ENCODE results near the gene GPD1L.

Gene GPD1L

DNA sequence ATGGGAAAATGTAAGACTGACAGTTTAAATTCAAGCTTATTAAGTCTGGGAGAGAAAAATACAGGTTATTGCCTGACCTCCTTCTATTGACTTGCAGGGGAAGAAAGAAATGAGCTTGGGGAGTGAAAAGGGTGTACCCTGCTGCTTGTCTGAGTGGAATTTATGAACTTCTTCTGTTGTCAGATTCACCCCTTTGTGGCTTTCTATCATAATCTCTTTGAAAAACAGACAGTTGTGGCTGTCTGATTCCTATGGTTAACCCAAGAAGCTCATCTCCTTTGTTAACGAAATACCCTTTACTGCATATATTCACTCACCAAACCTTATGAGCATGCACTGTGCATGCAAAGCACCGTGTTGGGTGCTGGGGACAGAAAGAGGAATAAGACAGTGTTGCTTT is 22.5 kb downstream of the GPD1L start:
- H4K20me1 ChIP-seq (ENCODE audit: insufficient read depth, low read length), result no peaks in the 10 kb centered on the region
- no peak overlapping the region for H3K27ac ChIP-seq (ENCODE audit: low read depth, low read length, poor library complexity, severe bottlenecking)
- no peaks in the 10 kb centered on the region for H3K9me2 ChIP-seq (ENCODE audit: low read depth, low read length)
- no peaks in the 10 kb centered on the region for H3K4me1 ChIP-seq (ENCODE audit: insufficient read depth, low read length, severe bottlenecking)
- H3F3A ChIP-seq (ENCODE audit: insufficient read depth, low read length), result no peaks in the 10 kb centered on the region
- no peak overlapping the region for H3K4me2 ChIP-seq (ENCODE audit: low read length)
- no peak overlapping the region for H3K4me3 ChIP-seq (ENCODE audit: low read depth, low read length, poor library complexity, severe bottlenecking)
- TF ChIP-seq EZH2 (IDR thresholded peaks at IDR 0.05; ENCODE audit: borderline replicate concordance, low read length), result no peak
- TF ChIP-seq, protein P1, sequence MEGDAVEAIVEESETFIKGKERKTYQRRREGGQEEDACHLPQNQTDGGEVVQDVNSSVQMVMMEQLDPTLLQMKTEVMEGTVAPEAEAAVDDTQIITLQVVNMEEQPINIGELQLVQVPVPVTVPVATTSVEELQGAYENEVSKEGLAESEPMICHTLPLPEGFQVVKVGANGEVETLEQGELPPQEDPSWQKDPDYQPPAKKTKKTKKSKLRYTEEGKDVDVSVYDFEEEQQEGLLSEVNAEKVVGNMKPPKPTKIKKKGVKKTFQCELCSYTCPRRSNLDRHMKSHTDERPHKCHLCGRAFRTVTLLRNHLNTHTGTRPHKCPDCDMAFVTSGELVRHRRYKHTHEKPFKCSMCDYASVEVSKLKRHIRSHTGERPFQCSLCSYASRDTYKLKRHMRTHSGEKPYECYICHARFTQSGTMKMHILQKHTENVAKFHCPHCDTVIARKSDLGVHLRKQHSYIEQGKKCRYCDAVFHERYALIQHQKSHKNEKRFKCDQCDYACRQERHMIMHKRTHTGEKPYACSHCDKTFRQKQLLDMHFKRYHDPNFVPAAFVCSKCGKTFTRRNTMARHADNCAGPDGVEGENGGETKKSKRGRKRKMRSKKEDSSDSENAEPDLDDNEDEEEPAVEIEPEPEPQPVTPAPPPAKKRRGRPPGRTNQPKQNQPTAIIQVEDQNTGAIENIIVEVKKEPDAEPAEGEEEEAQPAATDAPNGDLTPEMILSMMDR (IDR thresholded peaks at IDR 0.05; ENCODE audit: low read length), result no peak
- H3K79me2 ChIP-seq (ENCODE audit: insufficient read depth, low read length), result no peaks in the 10 kb centered on the region
- no peaks in the 10 kb centered on the region for H3K9me3 ChIP-seq (ENCODE audit: low read length)
- no peak overlapping the region for H2AFZ ChIP-seq (ENCODE audit: low read length)
- H3K36me3 ChIP-seq (ENCODE audit: insufficient read depth, low read length), result peaks cover 24% of the 10 kb centered on the region; the same call in 1 of the 2 replicates
- H3K9ac ChIP-seq (ENCODE audit: low read length), result no peak overlapping the region
- H3K27me3 ChIP-seq (ENCODE audit: insufficient read depth, low read length), result no peaks in the 10 kb centered on the region

DNA sequence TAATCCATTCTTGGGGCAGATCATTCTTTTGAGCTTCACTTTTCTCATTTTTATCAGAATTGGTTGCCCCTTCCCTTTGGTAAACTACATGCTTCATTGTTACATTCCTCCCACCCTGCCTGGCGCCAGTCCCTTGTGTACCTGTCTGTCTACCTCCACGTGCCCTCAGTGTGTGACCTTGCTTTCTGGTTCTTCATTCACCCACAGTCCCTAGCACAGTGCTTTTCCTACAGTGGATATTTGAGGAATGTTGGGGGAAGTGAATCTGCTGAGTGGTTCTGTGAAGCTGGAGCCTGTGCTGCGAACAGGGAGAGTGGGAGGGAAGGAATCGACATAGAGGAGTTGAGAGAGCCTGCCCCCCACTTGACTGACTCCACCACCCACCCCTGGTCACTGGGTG is 23.4 kb downstream of the GPD1L start:
- H3K9me3 ChIP-seq (ENCODE audit: low read length), result no peaks in the 10 kb centered on the region
- no peak overlapping the region for H3K4me3 ChIP-seq (ENCODE audit: low read depth, low read length, poor library complexity, severe bottlenecking)
- H3F3A ChIP-seq (ENCODE audit: insufficient read depth, low read length), result no peaks in the 10 kb centered on the region
- H2AFZ ChIP-seq (ENCODE audit: low read length), result no peak overlapping the region
- H3K27me3 ChIP-seq (ENCODE audit: insufficient read depth, low read length), result no peaks in the 10 kb centered on the region
- peaks cover 29% of the 10 kb centered on the region; the same call in 1 of the 2 replicates for H3K36me3 ChIP-seq (ENCODE audit: insufficient read depth, low read length)
- H4K20me1 ChIP-seq (ENCODE audit: insufficient read depth, low read length), result no peaks in the 10 kb centered on the region
- no peak overlapping the region for H3K4me2 ChIP-seq (ENCODE audit: low read length)
- H3K4me1 ChIP-seq (ENCODE audit: insufficient read depth, low read length, severe bottlenecking), result no peaks in the 10 kb centered on the region
- TF ChIP-seq EZH2 (IDR thresholded peaks at IDR 0.05; ENCODE audit: borderline replicate concordance, low read length), result no peak
- TF ChIP-seq, protein P1 (IDR thresholded peaks at IDR 0.05; ENCODE audit: low read length), result no peak
- no peaks in the 10 kb centered on the region for H3K79me2 ChIP-seq (ENCODE audit: insufficient read depth, low read length)
- no peak overlapping the region for H3K27ac ChIP-seq (ENCODE audit: low read depth, low read length, poor library complexity, severe bottlenecking)
- no peak overlapping the region for H3K9ac ChIP-seq (ENCODE audit: low read length)
- H3K9me2 ChIP-seq (ENCODE audit: low read depth, low read length), result no peaks in the 10 kb centered on the region

DNA sequence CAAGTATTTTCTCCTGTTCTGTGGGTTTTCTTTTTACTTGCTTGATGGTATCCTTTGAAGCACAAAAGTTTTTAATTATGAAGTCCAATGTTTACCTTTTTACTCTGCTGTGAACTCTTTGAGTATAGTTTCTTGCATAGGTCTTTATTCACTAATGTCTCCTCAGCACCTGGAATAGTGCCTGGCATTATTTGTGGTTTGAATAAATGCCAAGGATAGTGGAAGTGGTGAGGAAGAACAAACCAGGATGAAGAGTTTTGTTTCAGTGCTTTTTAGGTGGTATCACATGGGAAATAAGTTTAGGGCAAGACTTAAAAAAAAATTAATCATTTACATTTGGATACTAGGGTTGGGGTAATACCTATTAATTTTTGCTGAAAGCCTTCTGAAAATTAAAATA is 25.7 kb downstream of the GPD1L start:
- Histone ChIP-seq H2AFZ (ENCODE audit: low read length) (no peak overlapping the region), H3K9ac (ENCODE audit: low read length) (no peak overlapping the region), H3K4me3 (ENCODE audit: low read depth, low read length, poor library complexity, severe bottlenecking) (no peak overlapping the region), H3K9me3 (ENCODE audit: low read length) (no peaks in the 10 kb centered on the region), H3K4me2 (ENCODE audit: low read length) (no peak overlapping the region), H3K79me2 (ENCODE audit: insufficient read depth, low read length) (no peaks in the 10 kb centered on the region), H3K4me1 (ENCODE audit: insufficient read depth, low read length, severe bottlenecking) (no peaks in the 10 kb centered on the region), H4K20me1 (ENCODE audit: insufficient read depth, low read length) (no peaks in the 10 kb centered on the region), H3K36me3 (ENCODE audit: insufficient read depth, low read length) (peaks cover 29% of the 10 kb centered on the region; the same call in 1 of the 2 replicates), H3F3A (ENCODE audit: insufficient read depth, low read length) (no peaks in the 10 kb centered on the region), H3K27ac (ENCODE audit: low read depth, low read length, poor library complexity, severe bottlenecking) (no peak overlapping the region), H3K27me3 (ENCODE audit: insufficient read depth, low read length) (no peaks in the 10 kb centered on the region), H3K9me2 (ENCODE audit: low read depth, low read length) (no peaks in the 10 kb centered on the region)
- no peak for TF ChIP-seq EZH2 (IDR thresholded peaks at IDR 0.05; ENCODE audit: borderline replicate concordance, low read length)
- TF ChIP-seq, protein P1 (IDR thresholded peaks at IDR 0.05; ENCODE audit: low read length), result no peak

All from OCI-LY1 (cell line).